Neutrophil (primary cell): Measurements from ENCODE around the gene MRC2.

Experiments
- H3K27ac ChIP-seq: fragments of 200-600 bp; sonication (generic); 2 replicates; pipeline ENCODE4 v1.5.1; 2016; ENCODE audit warnings: mild to moderate bottlenecking, moderate library complexity
- H3K27me3 ChIP-seq: fragments of 200-600 bp; sonication (generic); 2 replicates; pipeline ENCODE4 v1.6.0; 2016; ENCODE audit warnings: mild to moderate bottlenecking
- H3K36me3 ChIP-seq: fragments of 200-600 bp; sonication (generic); 2 replicates; pipeline ENCODE4 v1.5.1; 2017
- H3K4me1 ChIP-seq, 2 experiments: fragments of 200-600 bp in 1 of 2; sonication (generic) in 1 of 2; 1 replicate in 1 of 2; 2 replicates in 1 of 2; pipeline versions ENCODE4 v1.5.1 to v1.6.1; 2013 to 2016; ENCODE audit warnings: low read depth in 1 of 2, low read length in 1 of 2, mild to moderate bottlenecking in 1 of 2, moderate library complexity in 1 of 2; ENCODE audit not compliant: control insufficient read depth in 1 of 2, insufficient read depth in 1 of 2
- H3K4me3 ChIP-seq, 2 experiments: fragments of 200-600 bp in 1 of 2; sonication (generic) in 1 of 2; 1 replicate in 1 of 2; 2 replicates in 1 of 2; pipeline ENCODE4 v1.5.1; 2013 to 2016; ENCODE audit warnings: low read depth in 1 of 2, low read length in 1 of 2, mild to moderate bottlenecking in 1 of 2, moderate library complexity in 1 of 2
- H3K9me3 ChIP-seq: fragments of 200-600 bp; sonication (generic); 2 replicates; pipeline ENCODE4 v1.5.1; 2016
- TF ChIP-seq, protein P1 (sequence below): fragments of 200-600 bp; sonication (generic); IDR thresholded peaks from 2 replicates; pipeline ENCODE4 v1.5.1; 2016; ENCODE audit warnings: antibody characterized with exemption

The MRC2 gene

GRCh38 chr17:62716834-62717588 is 89.5 kb downstream of the MRC2 start:
- no peaks in the 10 kb centered on the region for H3K36me3 ChIP-seq
- H3K27me3 ChIP-seq, result peaks cover 7% of the 10 kb centered on the region
- no peaks in the 10 kb centered on the region for H3K4me1 ChIP-seq
- TF ChIP-seq, protein P1, sequence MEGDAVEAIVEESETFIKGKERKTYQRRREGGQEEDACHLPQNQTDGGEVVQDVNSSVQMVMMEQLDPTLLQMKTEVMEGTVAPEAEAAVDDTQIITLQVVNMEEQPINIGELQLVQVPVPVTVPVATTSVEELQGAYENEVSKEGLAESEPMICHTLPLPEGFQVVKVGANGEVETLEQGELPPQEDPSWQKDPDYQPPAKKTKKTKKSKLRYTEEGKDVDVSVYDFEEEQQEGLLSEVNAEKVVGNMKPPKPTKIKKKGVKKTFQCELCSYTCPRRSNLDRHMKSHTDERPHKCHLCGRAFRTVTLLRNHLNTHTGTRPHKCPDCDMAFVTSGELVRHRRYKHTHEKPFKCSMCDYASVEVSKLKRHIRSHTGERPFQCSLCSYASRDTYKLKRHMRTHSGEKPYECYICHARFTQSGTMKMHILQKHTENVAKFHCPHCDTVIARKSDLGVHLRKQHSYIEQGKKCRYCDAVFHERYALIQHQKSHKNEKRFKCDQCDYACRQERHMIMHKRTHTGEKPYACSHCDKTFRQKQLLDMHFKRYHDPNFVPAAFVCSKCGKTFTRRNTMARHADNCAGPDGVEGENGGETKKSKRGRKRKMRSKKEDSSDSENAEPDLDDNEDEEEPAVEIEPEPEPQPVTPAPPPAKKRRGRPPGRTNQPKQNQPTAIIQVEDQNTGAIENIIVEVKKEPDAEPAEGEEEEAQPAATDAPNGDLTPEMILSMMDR, result no peak
- H3K9me3 ChIP-seq, result no peaks in the 10 kb centered on the region
- no peak overlapping the region for H3K4me3 ChIP-seq
- H3K27ac ChIP-seq, result no peak overlapping the region

- H3K4me3 ChIP-seq, result no peak overlapping the region
- H3K9me3 ChIP-seq, result no peaks in the 10 kb centered on the region
- no peaks in the 10 kb centered on the region for H3K4me1 ChIP-seq
- no peaks in the 10 kb centered on the region for H3K36me3 ChIP-seq
- peaks cover 10% of the 10 kb centered on the region for H3K27me3 ChIP-seq
- TF ChIP-seq, protein P1, result no peak
- H3K27ac ChIP-seq, result no peak overlapping the region
Observed at GRCh38 chr17:62717589-62717855, 90.1 kb downstream of the MRC2 start.

DNA sequence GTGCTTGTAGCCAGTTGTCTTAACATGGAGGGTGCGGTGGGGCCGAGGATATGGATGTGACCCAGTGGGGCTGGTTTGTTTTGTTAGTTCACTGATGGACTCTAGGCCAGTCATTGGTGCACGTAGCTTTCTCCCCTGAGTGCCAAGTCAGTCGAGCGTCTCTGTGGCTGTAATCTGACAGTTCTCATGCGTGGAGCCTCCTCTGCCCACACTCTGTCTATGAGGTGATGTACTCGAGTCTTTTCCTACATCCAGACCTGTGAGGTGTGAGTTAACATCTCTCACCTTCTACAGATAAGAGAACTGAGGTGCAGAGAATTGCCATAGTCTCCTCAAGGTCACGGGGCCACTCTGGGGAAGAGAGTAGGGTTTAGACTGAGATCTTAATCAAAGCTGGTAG is 90.4 kb downstream of the MRC2 start:
- peaks cover 11% of the 10 kb centered on the region for H3K27me3 ChIP-seq
- no peak overlapping the region for H3K27ac ChIP-seq

GRCh38 chr17:62718429-62718828 is 91.0 kb downstream of the MRC2 start:
- H3K4me1 ChIP-seq, result no peaks in the 10 kb centered on the region
- peaks cover 15% of the 10 kb centered on the region for H3K27me3 ChIP-seq
- no peak overlapping the region for H3K4me3 ChIP-seq
- TF ChIP-seq, protein P1, result no peak
- no peak overlapping the region for H3K27ac ChIP-seq
- H3K36me3 ChIP-seq, result no peaks in the 10 kb centered on the region
- H3K9me3 ChIP-seq, result no peaks in the 10 kb centered on the region

More for the DNA sequence above, 90.4 kb downstream of the MRC2 start:
- no peaks in the 10 kb centered on the region for H3K4me1 ChIP-seq
- H3K9me3 ChIP-seq, result no peaks in the 10 kb centered on the region
- TF ChIP-seq, protein P1, result no peak
- H3K4me3 ChIP-seq, result no peak overlapping the region
- H3K36me3 ChIP-seq, result no peaks in the 10 kb centered on the region

GRCh38 chr17:62719586-62719985 is 92.1 kb downstream of the MRC2 start:
- H3K27me3 ChIP-seq, result peaks cover 26% of the 10 kb centered on the region
- H3K36me3 ChIP-seq, result no peaks in the 10 kb centered on the region
- TF ChIP-seq, protein P1, result no peak
- peaks cover 0 to 2% of the 10 kb centered on the region in 2 experiments for H3K4me1 ChIP-seq
- no peak overlapping the region for H3K27ac ChIP-seq
- H3K4me3 ChIP-seq, result no peak overlapping the region
- H3K9me3 ChIP-seq, result no peaks in the 10 kb centered on the region
